ENCODE measurements around the gene SLC9A9.

DNA sequence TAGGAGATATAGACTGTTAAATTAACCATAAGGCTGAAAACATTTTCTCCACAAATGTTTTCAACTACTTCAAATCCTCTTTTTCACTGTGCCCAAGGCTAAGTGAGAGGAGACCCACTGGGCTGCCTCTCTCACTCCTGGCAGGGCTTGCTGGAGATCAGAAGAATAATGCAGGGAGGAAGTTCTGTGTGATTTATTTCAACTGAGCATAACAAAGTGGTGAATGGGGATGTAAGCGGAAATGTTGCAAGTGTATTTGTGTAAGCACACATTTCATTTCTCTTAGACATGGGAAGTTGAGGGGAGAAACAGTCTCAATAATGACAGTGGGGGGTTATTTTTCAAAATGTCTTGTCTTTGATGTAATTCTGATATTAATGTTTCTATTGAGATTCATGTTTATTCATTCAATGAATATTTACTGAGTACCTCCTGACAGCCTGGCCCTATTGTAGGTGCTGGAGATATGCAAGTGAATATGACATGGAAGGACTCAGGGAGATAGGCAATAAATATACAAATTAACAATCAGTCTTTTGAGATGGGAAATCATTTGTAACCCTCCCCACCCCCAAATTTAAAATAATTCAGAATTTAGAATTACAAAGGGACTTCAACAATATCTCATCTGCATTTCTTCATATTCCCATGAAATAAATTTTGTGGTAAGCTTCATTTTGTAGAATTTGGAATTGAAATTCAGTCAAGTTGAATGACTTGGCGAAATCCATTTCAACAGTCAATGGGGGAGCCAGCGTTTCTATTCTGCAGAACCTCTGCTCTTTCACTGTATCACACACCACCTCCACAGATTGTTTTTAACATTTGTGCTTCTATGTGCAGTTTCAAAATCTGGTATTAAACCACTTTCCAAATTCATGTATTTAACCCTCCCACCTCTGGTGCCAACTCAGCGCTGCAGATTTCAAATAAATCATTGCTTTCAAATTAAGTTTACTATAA, 247.2 kb downstream of the SLC9A9 start:
- TF ChIP-seq JUND (IDR thresholded peaks at IDR 0.05) = no peak
- no peak for TF ChIP-seq MAX (IDR thresholded peaks at IDR 0.05; ENCODE audit: low read depth)
- TF ChIP-seq, protein P1, sequence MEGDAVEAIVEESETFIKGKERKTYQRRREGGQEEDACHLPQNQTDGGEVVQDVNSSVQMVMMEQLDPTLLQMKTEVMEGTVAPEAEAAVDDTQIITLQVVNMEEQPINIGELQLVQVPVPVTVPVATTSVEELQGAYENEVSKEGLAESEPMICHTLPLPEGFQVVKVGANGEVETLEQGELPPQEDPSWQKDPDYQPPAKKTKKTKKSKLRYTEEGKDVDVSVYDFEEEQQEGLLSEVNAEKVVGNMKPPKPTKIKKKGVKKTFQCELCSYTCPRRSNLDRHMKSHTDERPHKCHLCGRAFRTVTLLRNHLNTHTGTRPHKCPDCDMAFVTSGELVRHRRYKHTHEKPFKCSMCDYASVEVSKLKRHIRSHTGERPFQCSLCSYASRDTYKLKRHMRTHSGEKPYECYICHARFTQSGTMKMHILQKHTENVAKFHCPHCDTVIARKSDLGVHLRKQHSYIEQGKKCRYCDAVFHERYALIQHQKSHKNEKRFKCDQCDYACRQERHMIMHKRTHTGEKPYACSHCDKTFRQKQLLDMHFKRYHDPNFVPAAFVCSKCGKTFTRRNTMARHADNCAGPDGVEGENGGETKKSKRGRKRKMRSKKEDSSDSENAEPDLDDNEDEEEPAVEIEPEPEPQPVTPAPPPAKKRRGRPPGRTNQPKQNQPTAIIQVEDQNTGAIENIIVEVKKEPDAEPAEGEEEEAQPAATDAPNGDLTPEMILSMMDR (IDR thresholded peaks at IDR 0.05) = no peak
- TF ChIP-seq EP300 (IDR thresholded peaks at IDR 0.05; ENCODE audit: borderline replicate concordance in 1 of 2, low read depth in 1 of 2, low read length in 1 of 2) = no peak
- TF ChIP-seq TEAD4 (IDR thresholded peaks at IDR 0.05; ENCODE audit: borderline replicate concordance, insufficient read depth) = no peak
- no peak for TF ChIP-seq MEF2A (IDR thresholded peaks at IDR 0.05; ENCODE audit: borderline replicate concordance, low read depth)
- TF ChIP-seq REST (IDR thresholded peaks at IDR 0.05; ENCODE audit: low read depth, low read length) = no peak
- no peak for TF ChIP-seq GABPA (IDR thresholded peaks at IDR 0.05; ENCODE audit: low read depth)
- TF ChIP-seq NRF1 (IDR thresholded peaks at IDR 0.05; ENCODE audit: low read depth, low read length) = no peak
- TF ChIP-seq RFX5 (IDR thresholded peaks at IDR 0.05; ENCODE audit: low read length) = no peak
- TF ChIP-seq RAD21 (IDR thresholded peaks at IDR 0.05; ENCODE audit: low read length) = no peak

All from SK-N-SH (cell line).